ENCODE results near the gene REPS2. TPM values are rescaled to one million over a fixed set of nuclear protein-coding genes. Genes with fewer than 3 reads are reported as not detected.
A peak's percentile ranks its signal among the peaks of the same experiment; 100 is the strongest.

The REPS2 gene
- total RNA-seq, 1 donor = 1.7 TPM

GRCh38 chrX:17078031-17078720, 131.7 kb downstream of the REPS2 start:
- DNase-seq (ENCODE audit: low read depth) = peak; percentile 72
- H3K4me3 ChIP-seq (ENCODE audit: low read depth, low read length) = no peak overlapping the region
- TF ChIP-seq CTCF (IDR thresholded peaks at IDR 0.05; ENCODE audit: insufficient read depth, low read length) = no peak

- TF ChIP-seq CTCF (IDR thresholded peaks at IDR 0.05; ENCODE audit: insufficient read depth, low read length) = no peak
- no peak overlapping the region for H3K4me3 ChIP-seq (ENCODE audit: low read depth, low read length)
- DNase-seq (ENCODE audit: low read depth) = peak; percentile 3
These were observed 135.1 kb downstream of the REPS2 start for GRCh38 chrX:17081511-17081910.

- DNase-seq (ENCODE audit: low read depth) = no peak
- H3K4me3 ChIP-seq (ENCODE audit: low read depth, low read length) = no peak overlapping the region
- TF ChIP-seq CTCF (IDR thresholded peaks at IDR 0.05; ENCODE audit: insufficient read depth, low read length) = no peak
These were observed 135.5 kb downstream of the REPS2 start for GRCh38 chrX:17081968-17082367.

- TF ChIP-seq CTCF (IDR thresholded peaks at IDR 0.05; ENCODE audit: insufficient read depth, low read length) = no peak
- peak; percentile 22 for DNase-seq (ENCODE audit: low read depth)
- no peak overlapping the region for H3K4me3 ChIP-seq (ENCODE audit: low read depth, low read length)
These were observed 136.4 kb downstream of the REPS2 start for GRCh38 chrX:17082831-17083230.

GRCh38 chrX:17086317-17086716, 139.9 kb downstream of the REPS2 start:
- H3K4me3 ChIP-seq (ENCODE audit: low read depth, low read length) = no peak overlapping the region
- DNase-seq (ENCODE audit: low read depth) = no peak
- no peak for TF ChIP-seq CTCF (IDR thresholded peaks at IDR 0.05; ENCODE audit: insufficient read depth, low read length)

- no peak for DNase-seq (ENCODE audit: low read depth)
- no peak for TF ChIP-seq CTCF (IDR thresholded peaks at IDR 0.05; ENCODE audit: insufficient read depth, low read length)
- no peak overlapping the region for H3K4me3 ChIP-seq (ENCODE audit: low read depth, low read length)
These were observed 148.7 kb downstream of the REPS2 start for GRCh38 chrX:17095161-17095560.

Data from fibroblast of the aortic adventitia (primary cell).